Astrocyte of the cerebellum (primary cell): ENCODE measurements around the gene COL27A1.
A peak's percentile ranks its signal among the peaks of the same experiment; 100 is the strongest.

ENCODE experiments used
- DNase-seq: peaks from one replicate; pipeline ENCODE4 v3.0.0-alpha.2; 2011; ENCODE audit warnings: low read depth
- H3K4me3 ChIP-seq: 2 replicates; pipeline ENCODE4 v1.5.1; 2011; ENCODE audit warnings: mild to moderate bottlenecking, low read depth, low read length, moderate library complexity
- in situ Hi-C: cut with HindIII; loops from 2 replicates; pipeline ENCODE4 v1.10.0; 2017; ENCODE audit warnings: low sequenced_read_pairs
- TF ChIP-seq, protein P1 (sequence below): IDR thresholded peaks from 2 replicates; pipeline ENCODE4 v1.5.1; 2012; ENCODE audit warnings: low read length, low read depth, moderate library complexity, mild to moderate bottlenecking; ENCODE audit errors: missing control alignments

The COL27A1 gene

GRCh38 chr9:114280636-114281472, 125.5 kb downstream of the COL27A1 start:
- no peak overlapping the region for H3K4me3 ChIP-seq
- no peak for DNase-seq
- in situ Hi-C loops: no loop called here
- TF ChIP-seq, protein P1, sequence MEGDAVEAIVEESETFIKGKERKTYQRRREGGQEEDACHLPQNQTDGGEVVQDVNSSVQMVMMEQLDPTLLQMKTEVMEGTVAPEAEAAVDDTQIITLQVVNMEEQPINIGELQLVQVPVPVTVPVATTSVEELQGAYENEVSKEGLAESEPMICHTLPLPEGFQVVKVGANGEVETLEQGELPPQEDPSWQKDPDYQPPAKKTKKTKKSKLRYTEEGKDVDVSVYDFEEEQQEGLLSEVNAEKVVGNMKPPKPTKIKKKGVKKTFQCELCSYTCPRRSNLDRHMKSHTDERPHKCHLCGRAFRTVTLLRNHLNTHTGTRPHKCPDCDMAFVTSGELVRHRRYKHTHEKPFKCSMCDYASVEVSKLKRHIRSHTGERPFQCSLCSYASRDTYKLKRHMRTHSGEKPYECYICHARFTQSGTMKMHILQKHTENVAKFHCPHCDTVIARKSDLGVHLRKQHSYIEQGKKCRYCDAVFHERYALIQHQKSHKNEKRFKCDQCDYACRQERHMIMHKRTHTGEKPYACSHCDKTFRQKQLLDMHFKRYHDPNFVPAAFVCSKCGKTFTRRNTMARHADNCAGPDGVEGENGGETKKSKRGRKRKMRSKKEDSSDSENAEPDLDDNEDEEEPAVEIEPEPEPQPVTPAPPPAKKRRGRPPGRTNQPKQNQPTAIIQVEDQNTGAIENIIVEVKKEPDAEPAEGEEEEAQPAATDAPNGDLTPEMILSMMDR: no peak

DNA sequence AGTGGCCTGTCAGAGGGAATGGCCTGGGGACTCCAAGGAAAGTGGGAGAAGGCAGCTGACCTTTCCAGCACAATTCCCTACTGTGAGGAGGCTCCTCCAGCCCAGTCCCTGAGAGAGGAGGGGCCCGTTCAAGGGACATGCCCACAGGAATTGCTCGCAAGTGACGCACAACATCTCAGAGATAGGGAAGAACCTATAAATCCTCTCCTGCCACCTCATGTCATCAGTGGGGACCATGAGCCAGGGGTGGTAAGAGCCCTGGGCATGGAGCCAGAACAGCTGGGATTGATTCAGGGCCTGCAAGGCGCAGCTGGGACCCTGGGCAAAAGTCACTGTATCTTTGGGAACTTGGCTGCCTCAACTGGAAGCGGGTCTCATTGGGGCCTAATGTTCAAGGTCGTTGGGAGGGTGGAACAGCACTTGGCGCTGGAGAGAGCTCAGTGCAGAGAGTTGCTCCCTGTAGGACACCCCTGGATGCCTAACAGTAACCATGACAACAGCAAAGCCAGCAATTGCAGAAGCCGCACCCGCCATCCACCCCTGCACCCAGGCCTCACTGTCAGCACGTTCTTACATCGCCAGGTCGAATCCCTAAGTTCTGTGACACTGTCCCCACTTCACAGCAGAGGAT, 126.3 kb downstream of the COL27A1 start:
- no peak overlapping the region for H3K4me3 ChIP-seq
- TF ChIP-seq, protein P1: no peak
- DNase-seq: no peak
- in situ Hi-C loops: no loop called here

DNA sequence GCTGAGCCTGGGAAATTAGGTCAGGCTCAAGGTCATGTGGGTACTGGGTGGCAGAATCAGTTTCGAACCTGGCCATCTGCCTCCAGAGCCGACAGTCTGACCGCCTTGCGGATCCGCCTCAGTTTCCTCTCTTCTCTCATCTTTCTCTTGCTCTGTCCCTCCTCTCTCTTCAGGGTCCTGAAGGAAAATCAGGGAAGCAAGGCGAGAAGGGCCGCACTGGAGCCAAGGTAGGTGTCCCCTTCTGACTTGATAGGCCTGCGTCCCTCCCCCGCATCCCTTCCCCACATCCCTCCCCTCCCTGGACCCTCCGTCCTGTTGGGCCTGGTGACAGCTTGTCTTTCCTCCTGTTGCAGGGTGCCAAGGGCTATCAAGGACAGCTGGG, 126.8 kb downstream of the COL27A1 start:
- no peak overlapping the region for H3K4me3 ChIP-seq
- TF ChIP-seq, protein P1: no peak
- in situ Hi-C loops: no loop called here
- no peak for DNase-seq

DNA sequence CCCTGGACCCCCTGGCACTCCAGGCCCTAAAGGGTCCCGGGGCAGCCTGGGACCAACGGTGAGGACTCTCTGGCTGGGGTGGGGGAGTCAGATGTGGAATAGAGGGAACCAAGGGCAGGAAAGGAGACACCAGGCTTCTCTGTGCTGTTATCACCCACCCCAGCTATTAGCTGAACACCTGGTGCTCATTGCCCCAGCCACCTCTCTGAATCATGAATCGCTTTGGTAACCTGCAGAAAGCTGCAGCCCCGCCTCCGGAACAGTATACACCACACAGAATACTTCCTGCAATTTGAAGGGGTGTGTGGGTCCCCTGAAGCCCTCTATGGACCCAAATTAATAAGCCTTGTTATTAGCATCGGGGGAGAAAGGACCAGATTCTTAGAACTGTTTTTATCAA, 127.2 kb downstream of the COL27A1 start:
- TF ChIP-seq, protein P1: no peak
- in situ Hi-C loops: no loop called here
- H3K4me3 ChIP-seq: no peak overlapping the region
- DNase-seq: no peak

DNA sequence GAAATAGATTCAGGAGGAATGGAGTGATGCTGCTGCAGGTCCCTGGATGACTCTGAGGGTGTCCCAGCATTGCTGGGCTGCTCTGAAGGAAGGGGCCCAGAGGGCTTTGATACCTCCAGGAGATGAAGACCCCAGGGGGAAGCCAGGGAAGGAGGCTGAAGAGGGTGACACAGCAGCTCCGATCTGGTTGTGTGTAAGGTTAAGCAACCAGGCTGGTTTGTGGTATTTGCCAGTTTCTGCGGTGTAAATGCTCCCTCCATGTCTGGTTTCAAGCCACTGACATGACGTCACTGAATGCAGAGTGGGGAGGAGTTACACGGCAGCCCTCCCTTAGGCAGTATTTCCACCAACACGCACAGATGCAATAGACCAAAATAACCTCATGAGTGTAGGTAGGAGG, 127.6 kb downstream of the COL27A1 start:
- TF ChIP-seq, protein P1: no peak
- in situ Hi-C loops: no loop called here
- H3K4me3 ChIP-seq: no peak overlapping the region
- DNase-seq: peak; percentile 59

DNA sequence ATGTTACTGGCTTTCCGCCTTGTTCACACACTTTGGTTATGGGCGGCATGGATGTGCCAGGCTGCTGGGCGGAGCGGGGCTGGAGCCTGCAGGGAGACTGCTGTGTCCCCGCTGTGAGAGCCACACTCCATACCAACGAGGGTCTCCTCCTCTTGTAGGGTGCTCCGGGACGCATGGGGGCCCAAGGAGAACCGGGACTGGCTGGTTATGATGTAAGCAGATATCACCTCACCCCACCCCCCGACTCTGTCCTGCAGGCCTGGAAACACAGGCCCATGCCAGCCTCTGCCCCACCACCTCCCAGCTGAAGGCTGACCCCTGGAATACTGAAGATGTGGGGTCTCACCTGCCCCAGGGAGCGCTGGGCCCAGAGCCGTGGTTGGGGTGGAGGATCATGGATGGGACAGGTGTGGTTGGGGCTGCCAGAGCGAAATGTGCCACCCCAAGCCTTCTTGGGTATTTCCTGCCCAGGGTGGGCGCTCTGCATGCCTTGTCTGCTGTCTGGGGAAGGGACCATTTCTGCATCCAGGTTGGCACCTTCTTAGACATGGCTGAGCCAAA, 128.3 kb downstream of the COL27A1 start:
- no peak for DNase-seq
- in situ Hi-C loops: no loop called here

More for the DNA sequence above, 128.3 kb downstream of the COL27A1 start:
- no peak overlapping the region for H3K4me3 ChIP-seq
- TF ChIP-seq, protein P1: no peak
